Measurements from ENCODE around the gene APOA5.
"Not testable (repeated sequence)": the region's sequence is repeated elsewhere in the genome, so short reads cannot be mapped to it uniquely, and the experiment has no call there.

Gene APOA5

DNA sequence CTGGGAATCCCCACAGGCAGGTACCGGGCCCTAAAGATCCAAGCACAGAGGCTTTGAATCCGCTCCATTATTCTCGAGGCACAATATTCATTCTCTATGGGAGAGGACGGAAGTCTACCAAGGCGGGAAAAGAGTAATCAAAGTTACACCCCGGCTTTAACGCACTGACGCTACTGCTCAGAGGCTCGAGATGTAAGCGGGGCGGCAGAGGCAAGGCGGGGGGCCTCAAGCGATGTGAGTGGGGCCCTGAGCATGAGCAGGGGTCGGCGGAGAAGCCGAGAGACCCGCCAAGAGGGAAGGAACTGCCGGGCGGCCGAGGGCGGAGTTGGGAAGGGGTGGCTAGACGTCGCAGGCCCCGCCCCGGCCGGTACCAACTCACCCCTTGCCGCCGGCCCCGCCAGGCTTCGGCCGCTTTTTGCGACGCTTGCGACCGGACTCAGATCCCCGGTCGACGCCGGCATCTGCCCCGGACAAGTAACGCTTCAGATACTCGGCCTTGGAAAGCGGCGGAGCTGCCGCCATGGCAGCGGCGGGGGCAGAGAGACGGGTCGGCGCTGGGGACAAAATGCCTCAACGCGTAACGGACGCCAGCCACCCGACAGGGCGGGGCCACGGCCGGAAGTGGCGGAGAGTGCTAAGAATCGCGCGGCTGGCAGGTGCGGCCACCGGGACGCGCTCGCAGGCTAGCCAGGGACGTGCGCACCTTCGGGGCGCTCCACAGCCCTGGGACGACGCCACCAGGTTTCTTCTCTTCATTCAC is 19.1 kb downstream of the APOA5 start, which contains the start of gene BUD13:
Gene BUD13 (minus strand): TSS at position 545 of the 760 bp plus-strand sequence. CDS start 23 bp downstream, at position 522.
- peak; percentile 91 to 95 (median 94) for DNase-seq

DNA sequence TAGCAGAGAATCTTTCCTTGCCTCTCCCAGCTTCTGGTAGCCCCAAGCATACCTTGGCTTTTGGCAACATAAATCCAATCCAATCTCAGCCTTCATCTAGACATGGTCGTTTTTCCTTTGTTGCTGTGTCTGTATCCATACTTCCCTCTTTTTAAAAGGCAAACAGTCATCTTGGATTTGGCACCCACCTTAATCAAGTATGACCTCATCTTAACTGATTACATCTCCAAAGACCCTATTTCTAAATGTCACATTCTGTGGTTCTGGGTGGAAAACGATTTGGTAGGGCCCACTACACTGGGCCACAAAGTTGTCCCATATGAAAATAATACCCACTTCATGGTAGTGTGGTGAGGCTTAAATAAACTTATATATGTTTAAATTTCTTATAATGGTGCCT is 19.7 kb downstream of the APOA5 start:
- peak in 1 of 3 experiments; percentile 40 for DNase-seq

DNA sequence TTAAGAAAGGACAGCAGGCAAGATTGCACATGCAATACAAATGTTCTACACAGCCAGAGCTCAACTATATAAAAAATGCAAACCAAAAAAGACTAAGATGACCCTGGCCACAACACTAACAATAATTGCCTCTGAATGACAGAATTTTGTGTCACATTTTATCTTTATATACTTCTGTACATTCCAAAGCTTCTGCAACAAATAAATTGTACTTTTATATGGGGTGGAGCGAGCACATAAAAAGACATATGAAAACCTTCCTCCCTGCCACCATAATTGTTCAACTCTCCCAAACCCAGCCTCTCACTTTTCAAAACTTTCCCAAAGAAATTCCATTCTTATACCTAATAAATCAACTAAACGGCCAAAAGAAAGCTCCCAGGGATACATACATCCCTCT is 29.5 kb downstream of the APOA5 start:
- DNase-seq: no peak

DNA sequence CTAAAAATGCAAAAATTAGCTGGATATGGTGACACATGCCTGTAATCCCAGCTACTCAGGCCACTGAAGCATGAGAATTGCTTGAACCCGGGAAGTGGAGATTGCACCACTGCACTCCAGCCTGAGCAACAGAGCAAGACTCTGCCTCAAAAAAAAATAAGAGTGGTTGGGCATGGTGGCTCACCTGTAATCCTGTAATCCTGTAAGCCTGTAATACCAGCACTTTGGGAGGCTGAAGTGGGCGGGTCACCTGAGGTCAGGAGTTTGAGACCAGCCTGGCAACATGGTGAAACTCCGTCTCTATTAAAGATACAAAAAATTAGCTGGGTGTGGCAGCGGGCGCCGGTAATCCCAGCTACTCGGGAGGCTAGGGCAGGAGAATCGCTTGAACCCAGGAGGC is 35.6 kb downstream of the APOA5 start:
- not testable (repeated sequence) for DNase-seq

DNA sequence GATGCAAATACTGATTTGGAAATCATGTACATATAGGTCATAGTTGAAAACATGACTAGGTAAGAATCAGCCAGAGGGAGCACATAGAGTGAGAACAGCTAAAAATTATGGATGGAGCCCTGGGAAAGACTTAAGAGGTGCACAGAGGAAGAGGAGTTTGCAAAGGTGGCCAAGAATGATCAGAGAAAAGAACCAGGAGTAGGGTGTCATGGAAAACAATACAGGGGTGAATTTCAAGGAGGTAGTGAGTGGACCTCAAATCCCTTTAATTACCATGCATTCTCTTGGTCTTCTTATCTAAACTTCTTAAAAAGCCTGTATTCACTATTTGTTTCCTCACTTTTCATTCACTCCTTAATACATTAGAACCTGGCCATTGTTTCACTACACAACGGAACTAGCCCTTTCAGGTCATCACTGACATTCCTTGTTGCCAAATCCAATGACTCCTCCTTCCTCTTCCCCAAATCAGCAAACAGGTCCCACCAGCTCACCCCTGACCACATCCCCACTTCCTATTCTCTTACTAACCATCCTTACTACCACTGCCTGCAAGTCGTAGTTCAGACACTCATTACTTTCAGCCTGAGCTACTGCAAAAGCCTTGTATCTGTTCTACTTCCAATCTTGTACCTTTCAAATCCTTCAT is 41.5 kb downstream of the APOA5 start:
- DNase-seq: no peak

DNA sequence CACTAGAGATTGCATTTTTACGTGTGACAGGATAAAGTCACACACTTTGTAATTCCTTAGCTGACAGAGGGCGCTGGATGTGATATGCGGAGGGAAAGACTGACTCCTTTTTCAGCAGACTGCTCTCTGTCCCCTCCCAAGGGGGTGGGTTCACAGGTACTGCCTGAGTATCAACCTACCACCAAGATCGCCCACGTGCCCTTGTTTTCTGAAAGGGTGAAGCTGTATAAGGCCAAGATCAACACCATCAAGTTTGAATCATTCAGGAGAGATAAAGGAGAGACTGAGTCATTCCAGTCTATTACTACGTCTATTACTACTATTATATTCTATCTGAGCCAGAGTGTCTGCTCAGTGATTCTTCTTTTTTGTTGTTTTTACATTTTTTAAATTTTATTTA is 49.6 kb downstream of the APOA5 start:
- no peak for DNase-seq

DNA sequence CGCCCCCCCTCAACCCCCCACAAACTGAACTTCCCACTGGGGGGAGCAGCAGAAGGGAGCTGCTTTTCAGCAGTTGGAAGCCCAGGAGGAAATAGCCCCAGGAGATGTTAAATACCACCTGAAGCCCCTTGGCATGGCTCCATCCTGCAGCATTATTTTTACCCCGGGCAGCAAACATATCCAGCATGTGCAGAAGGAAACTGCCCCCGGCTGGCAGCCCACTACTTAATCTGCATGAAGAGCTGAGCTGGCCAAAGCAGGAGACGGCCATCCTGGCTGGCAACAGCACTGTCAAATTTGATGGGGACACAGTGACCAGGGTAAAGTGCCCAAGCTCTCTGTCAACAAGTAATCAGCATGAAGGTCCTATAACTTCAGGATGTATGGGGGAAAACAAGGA is 50.9 kb downstream of the APOA5 start:
- DNase-seq: no peak
